Panc1 (cell line): ENCODE results near the gene PATJ. TPM values are rescaled to one million over a fixed set of nuclear protein-coding genes. Genes with fewer than 3 reads are reported as not detected.

ENCODE experiments used
- ATAC-seq: fragments of 200-7000 bp; cut with Tn5 transposase; 2 replicates; pipeline ENCODE4 v1.9.1; 2020; ENCODE audit warnings: mild to moderate bottlenecking, moderate library complexity
- BruUV-seq: library from RNA; stranded (reverse); fragments of 400-500 nt; replicated peaks from 2 replicates; lab custom pipeline; 2021; lab: Mats Ljungman, UMichigan
- CTCF ChIA-PET: fragments of 300-600 bp; sonication (Branson Sonifier 250); formaldehyde crosslinking; loops from one replicate; lab custom pipeline; 2022; ENCODE audit warnings: antibody characterized with exemption; lab: Charles Lee
- POLR2A ChIA-PET: fragments of 300-600 bp; sonication (Branson Sonifier 250); formaldehyde crosslinking; loops from one replicate; lab custom pipeline; 2022; ENCODE audit warnings: antibody characterized with exemption; lab: Charles Lee
- DNase-seq: peaks from one replicate; pipeline ENCODE4 v3.0.0-alpha.2; 2010; ENCODE audit warnings: low read depth, low spot score
- H3K27ac ChIP-seq: 2 replicates; pipeline ENCODE4 v1.5.1; 2011; ENCODE audit warnings: mild to moderate bottlenecking, low read length, inconsistent platforms
- H3K27me3 ChIP-seq: fragments of 200-500 bp; sonication (Bioruptor generic); 2 replicates; pipeline ENCODE4 v1.6.0; 2014; ENCODE audit warnings: low read length, inconsistent platforms; ENCODE audit not compliant: control insufficient read depth, insufficient read depth
- H3K36me3 ChIP-seq: fragments of 200-500 bp; sonication (Bioruptor generic); 2 replicates; pipeline ENCODE4 v1.5.1; 2014; ENCODE audit warnings: inconsistent platforms, mild to moderate bottlenecking, low read length, moderate library complexity; ENCODE audit not compliant: control insufficient read depth, insufficient read depth
- H3K4me1 ChIP-seq: 2 replicates; pipeline ENCODE4 v1.5.1; 2011; ENCODE audit warnings: inconsistent platforms, mild to moderate bottlenecking, low read length, moderate library complexity; ENCODE audit not compliant: control insufficient read depth, insufficient read depth
- H3K4me3 ChIP-seq, 2 experiments: 2 replicates each; pipeline ENCODE4 v1.5.1; 2011 to 2012; ENCODE audit warnings: low read depth in 2 of 2, low read length in 2 of 2, mild to moderate bottlenecking in 2 of 2, inconsistent platforms in 1 of 2, moderate library complexity in 1 of 2
- H3K9me3 ChIP-seq: fragments of 200-500 bp; sonication (Bioruptor generic); 2 replicates; pipeline ENCODE4 v1.5.1; 2014; ENCODE audit warnings: low read depth, mild to moderate bottlenecking, inconsistent platforms, low read length, moderate library complexity; ENCODE audit not compliant: control insufficient read depth, insufficient read depth
- POLR2AphosphoS5 ChIP-seq: IDR thresholded peaks from 2 replicates; pipeline ENCODE4 v1.6.1; 2012; ENCODE audit warnings: mild to moderate bottlenecking, low read depth, low read length, moderate library complexity
- SIN3A ChIP-seq: IDR thresholded peaks from 2 replicates; pipeline ENCODE4 v1.6.1; 2012; ENCODE audit warnings: low read depth, mild to moderate bottlenecking, low read length, moderate library complexity, borderline replicate concordance; ENCODE audit not compliant: insufficient read depth
- TCF7L2 ChIP-seq: IDR thresholded peaks from 2 replicates; pipeline ENCODE4 v1.6.1; 2011; ENCODE audit warnings: mild to moderate bottlenecking, low read depth, low read length, inconsistent platforms
- in situ Hi-C: cut with HindIII; loops from 2 replicates; pipeline ENCODE4 v1.10.0; 2016; ENCODE audit warnings: low sequenced_read_pairs, low pct_unique_long_range_greater_than_20kb
- intact Hi-C: fragments of 100-400 bp; cut with micrococcal nuclease; formaldehyde crosslinking; loops from one replicate; pipeline ENCODE4 v1.10.0; 2022; ENCODE audit not compliant: unreplicated experiment
- total RNA-seq: library from RNA; stranded (reverse); gene quantifications from one replicate; pipeline ENCODE4 v1.2.1, GENCODE V29; 2021; ENCODE audit not compliant: unreplicated experiment
- TF ChIP-seq, protein P1 (sequence below): fragments of 450-650 bp; IDR thresholded peaks from 2 replicates; pipeline ENCODE4 v1.5.1; 2017; ENCODE audit warnings: mild to moderate bottlenecking
- TF ChIP-seq, protein P2 (sequence below), 2 experiments: IDR thresholded peaks; 2 replicates each; pipeline ENCODE4 v1.6.1; 2011 to 2012; ENCODE audit warnings: low read depth in 2 of 2, control low read depth in 1 of 2, low read length in 1 of 2, mild to moderate bottlenecking in 1 of 2, moderate library complexity in 1 of 2; ENCODE audit not compliant: insufficient read depth in 1 of 2

PATJ gene
- total RNA-seq, 1 experiment from 2014 or later: 36.2 TPM

DNA sequence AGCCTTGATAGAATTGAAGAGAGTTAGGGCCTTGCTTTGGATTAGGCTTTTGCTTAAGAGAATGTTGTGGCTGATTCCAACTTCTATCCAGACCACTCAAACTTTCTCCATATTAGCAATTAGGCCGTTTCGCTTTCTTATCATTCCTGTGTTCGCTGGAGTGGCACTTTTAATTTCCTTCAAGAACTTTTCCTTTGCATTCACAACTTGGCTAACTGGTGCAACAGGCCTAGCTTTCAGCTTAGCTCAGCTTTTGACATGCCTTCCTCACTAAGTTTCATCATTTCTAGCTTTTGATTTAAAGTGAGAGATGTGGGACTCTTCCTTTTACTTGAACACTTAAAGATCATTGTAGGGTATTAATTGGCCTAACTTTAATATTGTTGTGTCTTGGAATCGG is 268.7 kb downstream of the PATJ start:
- no peak overlapping the region for H3K4me3 ChIP-seq
- no peaks in the 10 kb centered on the region for H3K27me3 ChIP-seq
- TF ChIP-seq POLR2AphosphoS5 (no peak), TCF7L2 (no peak), SIN3A (no peak)
- TF ChIP-seq, protein P1, sequence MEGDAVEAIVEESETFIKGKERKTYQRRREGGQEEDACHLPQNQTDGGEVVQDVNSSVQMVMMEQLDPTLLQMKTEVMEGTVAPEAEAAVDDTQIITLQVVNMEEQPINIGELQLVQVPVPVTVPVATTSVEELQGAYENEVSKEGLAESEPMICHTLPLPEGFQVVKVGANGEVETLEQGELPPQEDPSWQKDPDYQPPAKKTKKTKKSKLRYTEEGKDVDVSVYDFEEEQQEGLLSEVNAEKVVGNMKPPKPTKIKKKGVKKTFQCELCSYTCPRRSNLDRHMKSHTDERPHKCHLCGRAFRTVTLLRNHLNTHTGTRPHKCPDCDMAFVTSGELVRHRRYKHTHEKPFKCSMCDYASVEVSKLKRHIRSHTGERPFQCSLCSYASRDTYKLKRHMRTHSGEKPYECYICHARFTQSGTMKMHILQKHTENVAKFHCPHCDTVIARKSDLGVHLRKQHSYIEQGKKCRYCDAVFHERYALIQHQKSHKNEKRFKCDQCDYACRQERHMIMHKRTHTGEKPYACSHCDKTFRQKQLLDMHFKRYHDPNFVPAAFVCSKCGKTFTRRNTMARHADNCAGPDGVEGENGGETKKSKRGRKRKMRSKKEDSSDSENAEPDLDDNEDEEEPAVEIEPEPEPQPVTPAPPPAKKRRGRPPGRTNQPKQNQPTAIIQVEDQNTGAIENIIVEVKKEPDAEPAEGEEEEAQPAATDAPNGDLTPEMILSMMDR: no peak
- TF ChIP-seq, protein P2, sequence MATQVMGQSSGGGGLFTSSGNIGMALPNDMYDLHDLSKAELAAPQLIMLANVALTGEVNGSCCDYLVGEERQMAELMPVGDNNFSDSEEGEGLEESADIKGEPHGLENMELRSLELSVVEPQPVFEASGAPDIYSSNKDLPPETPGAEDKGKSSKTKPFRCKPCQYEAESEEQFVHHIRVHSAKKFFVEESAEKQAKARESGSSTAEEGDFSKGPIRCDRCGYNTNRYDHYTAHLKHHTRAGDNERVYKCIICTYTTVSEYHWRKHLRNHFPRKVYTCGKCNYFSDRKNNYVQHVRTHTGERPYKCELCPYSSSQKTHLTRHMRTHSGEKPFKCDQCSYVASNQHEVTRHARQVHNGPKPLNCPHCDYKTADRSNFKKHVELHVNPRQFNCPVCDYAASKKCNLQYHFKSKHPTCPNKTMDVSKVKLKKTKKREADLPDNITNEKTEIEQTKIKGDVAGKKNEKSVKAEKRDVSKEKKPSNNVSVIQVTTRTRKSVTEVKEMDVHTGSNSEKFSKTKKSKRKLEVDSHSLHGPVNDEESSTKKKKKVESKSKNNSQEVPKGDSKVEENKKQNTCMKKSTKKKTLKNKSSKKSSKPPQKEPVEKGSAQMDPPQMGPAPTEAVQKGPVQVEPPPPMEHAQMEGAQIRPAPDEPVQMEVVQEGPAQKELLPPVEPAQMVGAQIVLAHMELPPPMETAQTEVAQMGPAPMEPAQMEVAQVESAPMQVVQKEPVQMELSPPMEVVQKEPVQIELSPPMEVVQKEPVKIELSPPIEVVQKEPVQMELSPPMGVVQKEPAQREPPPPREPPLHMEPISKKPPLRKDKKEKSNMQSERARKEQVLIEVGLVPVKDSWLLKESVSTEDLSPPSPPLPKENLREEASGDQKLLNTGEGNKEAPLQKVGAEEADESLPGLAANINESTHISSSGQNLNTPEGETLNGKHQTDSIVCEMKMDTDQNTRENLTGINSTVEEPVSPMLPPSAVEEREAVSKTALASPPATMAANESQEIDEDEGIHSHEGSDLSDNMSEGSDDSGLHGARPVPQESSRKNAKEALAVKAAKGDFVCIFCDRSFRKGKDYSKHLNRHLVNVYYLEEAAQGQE (IDR thresholded peaks at IDR 0.05; ENCODE audit: insufficient read depth in 1 of 2, low read depth in 2 of 2, low read length in 1 of 2): no peak
- POLR2A ChIA-PET: no interaction called here
- H3K27ac ChIP-seq: no peak overlapping the region
- ATAC-seq (no peak), DNase-seq (no peak)
- H3K4me1 ChIP-seq: no peaks in the 10 kb centered on the region
- CTCF ChIA-PET: no interaction called here
- H3K9me3 ChIP-seq: no peaks in the 10 kb centered on the region
- in situ Hi-C loops: no loop called here
- intact Hi-C loops: no loop called here
- H3K36me3 ChIP-seq: no peaks in the 10 kb centered on the region
- BruUV-seq: no TSS peak

DNA sequence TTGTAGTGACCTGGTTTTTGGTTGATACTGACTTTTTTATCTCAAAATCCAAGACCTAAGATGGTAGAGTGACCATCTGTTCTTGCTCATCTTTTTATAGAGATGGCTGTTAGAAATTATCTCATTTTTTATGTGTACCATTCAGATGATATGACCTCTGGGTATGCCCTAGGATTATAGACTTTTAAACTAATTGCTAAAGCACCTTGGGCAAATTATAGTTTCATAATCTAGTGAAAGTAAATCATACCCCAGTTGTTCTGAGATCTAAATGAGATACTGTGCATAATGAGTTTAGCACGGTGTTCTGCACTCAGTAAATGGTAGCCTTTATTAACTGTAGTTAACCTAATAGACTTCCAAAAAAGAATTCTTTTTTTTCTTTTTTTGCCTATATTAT is 269.8 kb downstream of the PATJ start:
- BruUV-seq: no TSS peak
- in situ Hi-C loops (no loop called here), intact Hi-C loops (no loop called here)
- no peaks in the 10 kb centered on the region for H3K4me1 ChIP-seq
- no peak for TF ChIP-seq SIN3A
- TF ChIP-seq, protein P1: no peak
- TF ChIP-seq, protein P2 (IDR thresholded peaks at IDR 0.05; ENCODE audit: insufficient read depth in 1 of 2, low read depth in 2 of 2, low read length in 1 of 2): no peak
- no peak for TF ChIP-seq TCF7L2
- TF ChIP-seq POLR2AphosphoS5: no peak
- ChIA-PET POLR2A (interaction anchor here (0.7 kb wide), 2 partner anchors 13 to 1649 kb away, joined by 3 to 6 read pairs; no protein-coding TSS in a partner anchor), CTCF (no interaction called here)
- DNase-seq (no peak), ATAC-seq (no peak)
- H3K9me3 ChIP-seq: no peaks in the 10 kb centered on the region
- H3K27me3 ChIP-seq: no peaks in the 10 kb centered on the region
- H3K27ac ChIP-seq: no peak overlapping the region
- no peaks in the 10 kb centered on the region for H3K36me3 ChIP-seq
- H3K4me3 ChIP-seq: no peak overlapping the region
